ENCODE results near the gene ADGRD1. TPM values are rescaled to one million over a fixed set of nuclear protein-coding genes. Genes with fewer than 3 reads are reported as not detected.

ADGRD1 gene
- total RNA-seq, 2 experiments from 2014 or later = 0.64 to 1.0 TPM

GRCh38 chr12:131018019-131018620 lies 64.4 kb downstream of the ADGRD1 start:
- H3K4me1 Mint-ChIP-seq (ENCODE audit: low read depth) = no peaks in the 10 kb centered on the region
- ChIA-PET POLR2A (no interaction called here), CTCF (no interaction called here)
- H3K4me3 Mint-ChIP-seq = no peak overlapping the region
- intact Hi-C loops (cut with micrococcal nuclease) = no loop called here
- H3K9me3 Mint-ChIP-seq = no peaks in the 10 kb centered on the region
- no peak overlapping the region for H3K27ac Mint-ChIP-seq
- no peaks in the 10 kb centered on the region for H3K36me3 Mint-ChIP-seq
- no peaks in the 10 kb centered on the region for H3K27me3 Mint-ChIP-seq
- DNase-seq = no peak

GRCh38 chr12:131018808-131019397 lies 65.2 kb downstream of the ADGRD1 start:
- intact Hi-C loops (cut with micrococcal nuclease) = no loop called here
- H3K4me1 Mint-ChIP-seq (ENCODE audit: low read depth) = no peaks in the 10 kb centered on the region
- H3K36me3 Mint-ChIP-seq = no peaks in the 10 kb centered on the region
- no peak overlapping the region for H3K4me3 Mint-ChIP-seq
- POLR2A ChIA-PET = no interaction called here
- DNase-seq = no peak
- H3K27ac Mint-ChIP-seq = no peak overlapping the region
- H3K9me3 Mint-ChIP-seq = no peaks in the 10 kb centered on the region
- CTCF ChIA-PET = no interaction called here
- H3K27me3 Mint-ChIP-seq = no peaks in the 10 kb centered on the region

- ChIA-PET CTCF (no interaction called here), POLR2A (no interaction called here)
- DNase-seq = no peak
- Mint-ChIP-seq H3K36me3 (no peaks in the 10 kb centered on the region), H3K4me1 (ENCODE audit: low read depth) (no peaks in the 10 kb centered on the region), H3K27ac (no peak overlapping the region), H3K27me3 (no peaks in the 10 kb centered on the region), H3K9me3 (no peaks in the 10 kb centered on the region), H3K4me3 (no peak overlapping the region)
- intact Hi-C loops (cut with micrococcal nuclease) = no loop called here
Measured at GRCh38 chr12:131020326-131021153, 66.8 kb downstream of the ADGRD1 start.

GRCh38 chr12:131021154-131021541 lies 67.4 kb downstream of the ADGRD1 start:
- no peaks in the 10 kb centered on the region for H3K4me1 Mint-ChIP-seq (ENCODE audit: low read depth)
- H3K36me3 Mint-ChIP-seq = no peaks in the 10 kb centered on the region
- no peaks in the 10 kb centered on the region for H3K27me3 Mint-ChIP-seq
- CTCF ChIA-PET = no interaction called here
- no peak overlapping the region for H3K4me3 Mint-ChIP-seq
- POLR2A ChIA-PET = no interaction called here
- intact Hi-C loops (cut with micrococcal nuclease) = no loop called here
- H3K9me3 Mint-ChIP-seq = no peaks in the 10 kb centered on the region
- no peak overlapping the region for H3K27ac Mint-ChIP-seq
- DNase-seq = no peak

- no peaks in the 10 kb centered on the region for H3K9me3 Mint-ChIP-seq
- H3K27ac Mint-ChIP-seq = no peak overlapping the region
- POLR2A ChIA-PET = no interaction called here
Measured at GRCh38 chr12:131024026-131024425, 70.3 kb downstream of the ADGRD1 start.

GRCh38 chr12:131024721-131025120 lies 71.0 kb downstream of the ADGRD1 start:
- no peak overlapping the region for H3K27ac Mint-ChIP-seq
- intact Hi-C loops (cut with micrococcal nuclease) = no loop called here
- no peak overlapping the region for H3K4me3 Mint-ChIP-seq
- ChIA-PET CTCF (no interaction called here), POLR2A (no interaction called here)
- no peaks in the 10 kb centered on the region for H3K27me3 Mint-ChIP-seq
- H3K9me3 Mint-ChIP-seq = no peaks in the 10 kb centered on the region
- H3K4me1 Mint-ChIP-seq (ENCODE audit: low read depth) = no peaks in the 10 kb centered on the region
- no peaks in the 10 kb centered on the region for H3K36me3 Mint-ChIP-seq
- DNase-seq = no peak

More at GRCh38 chr12:131024026-131024425, 70.3 kb downstream of the ADGRD1 start:
- Mint-ChIP-seq H3K4me1 (ENCODE audit: low read depth) (no peaks in the 10 kb centered on the region), H3K27me3 (no peaks in the 10 kb centered on the region), H3K36me3 (no peaks in the 10 kb centered on the region), H3K4me3 (no peak overlapping the region)
- no peak for DNase-seq
- CTCF ChIA-PET = no interaction called here
- intact Hi-C loops (cut with micrococcal nuclease) = no loop called here

- intact Hi-C loops (cut with micrococcal nuclease) = no loop called here
- ChIA-PET POLR2A (no interaction called here), CTCF (no interaction called here)
- Mint-ChIP-seq H3K4me1 (ENCODE audit: low read depth) (no peaks in the 10 kb centered on the region), H3K9me3 (no peaks in the 10 kb centered on the region), H3K27me3 (no peaks in the 10 kb centered on the region), H3K27ac (no peak overlapping the region), H3K4me3 (no peak overlapping the region), H3K36me3 (no peaks in the 10 kb centered on the region)
- DNase-seq = no peak
Measured at GRCh38 chr12:131025234-131025633, 71.5 kb downstream of the ADGRD1 start.

- POLR2A ChIA-PET = no interaction called here
- Mint-ChIP-seq H3K9me3 (no peaks in the 10 kb centered on the region), H3K36me3 (no peaks in the 10 kb centered on the region), H3K27ac (no peak overlapping the region), H3K4me3 (no peak overlapping the region), H3K27me3 (no peaks in the 10 kb centered on the region), H3K4me1 (ENCODE audit: low read depth) (no peaks in the 10 kb centered on the region)
- intact Hi-C loops (cut with micrococcal nuclease) = no loop called here
- CTCF ChIA-PET = no interaction called here
- DNase-seq = no peak
Measured at GRCh38 chr12:131025939-131026702, 72.4 kb downstream of the ADGRD1 start.

GRCh38 chr12:131026754-131027153 lies 73.0 kb downstream of the ADGRD1 start:
- no peaks in the 10 kb centered on the region for H3K4me1 Mint-ChIP-seq (ENCODE audit: low read depth)
- no peaks in the 10 kb centered on the region for H3K36me3 Mint-ChIP-seq
- no peaks in the 10 kb centered on the region for H3K9me3 Mint-ChIP-seq
- ChIA-PET CTCF (no interaction called here), POLR2A (no interaction called here)
- intact Hi-C loops (cut with micrococcal nuclease) = no loop called here
- peaks cover under 1% of the 10 kb centered on the region for H3K27me3 Mint-ChIP-seq
- no peak for DNase-seq
- no peak overlapping the region for H3K4me3 Mint-ChIP-seq
- no peak overlapping the region for H3K27ac Mint-ChIP-seq

GRCh38 chr12:131027264-131027663 lies 73.6 kb downstream of the ADGRD1 start:
- ChIA-PET CTCF (no interaction called here), POLR2A (no interaction called here)
- Mint-ChIP-seq H3K27me3 (peaks cover 4% of the 10 kb centered on the region), H3K4me3 (no peak overlapping the region), H3K27ac (no peak overlapping the region), H3K36me3 (no peaks in the 10 kb centered on the region), H3K4me1 (ENCODE audit: low read depth) (no peaks in the 10 kb centered on the region), H3K9me3 (no peaks in the 10 kb centered on the region)
- intact Hi-C loops (cut with micrococcal nuclease) = no loop called here
- DNase-seq = no peak

- no peaks in the 10 kb centered on the region for H3K9me3 Mint-ChIP-seq
- ChIA-PET CTCF (no interaction called here), POLR2A (no interaction called here)
- H3K27me3 Mint-ChIP-seq = peaks cover 4% of the 10 kb centered on the region
- no peak for DNase-seq
- H3K27ac Mint-ChIP-seq = no peak overlapping the region
- H3K36me3 Mint-ChIP-seq = no peaks in the 10 kb centered on the region
- H3K4me1 Mint-ChIP-seq (ENCODE audit: low read depth) = no peaks in the 10 kb centered on the region
- H3K4me3 Mint-ChIP-seq = no peak overlapping the region
- intact Hi-C loops (cut with micrococcal nuclease) = no loop called here
Measured at GRCh38 chr12:131027876-131028586, 74.3 kb downstream of the ADGRD1 start.
